Astrocyte (in vitro differentiated cells and primary cell): ENCODE data around the gene TM2D3. TPM values are rescaled to one million over a fixed set of nuclear protein-coding genes. Genes with fewer than 3 reads are reported as not detected.
A peak's percentile ranks its signal among the peaks of the same experiment; 100 is the strongest.

Source experiments
- DNase-seq: peaks from one replicate; pipeline ENCODE4 v3.0.0-alpha.2; 2010; ENCODE audit warnings: low read depth
- FAIRE-seq: peaks from 2 replicates; lab custom pipeline; 2011; peaks lifted over from hg19 to GRCh38; lab: Jason Lieb, UNC
- H2AFZ ChIP-seq: 2 replicates; pipeline ENCODE4 v1.6.0; 2012; ENCODE audit warnings: low read depth, low read length, inconsistent platforms
- H3K27ac ChIP-seq: 2 replicates; pipeline ENCODE4 v1.5.1; 2011; ENCODE audit warnings: low read depth, low read length, inconsistent platforms
- H3K27me3 ChIP-seq: 2 replicates; pipeline ENCODE4 v1.6.0; 2011; ENCODE audit warnings: low read length, inconsistent platforms; ENCODE audit not compliant: insufficient read depth
- H3K36me3 ChIP-seq: 2 replicates; pipeline ENCODE4 v1.5.1; 2011; ENCODE audit warnings: low read length, inconsistent platforms; ENCODE audit not compliant: insufficient read depth
- H3K4me1 ChIP-seq: 2 replicates; pipeline ENCODE4 v1.5.1; 2011; ENCODE audit warnings: low read length, inconsistent platforms; ENCODE audit not compliant: insufficient read depth
- H3K4me2 ChIP-seq: 2 replicates; pipeline ENCODE4 v1.6.0; 2012; ENCODE audit warnings: low read length, inconsistent platforms
- H3K4me3 ChIP-seq: 2 replicates; pipeline ENCODE4 v1.5.1; 2011; ENCODE audit warnings: low read depth, mild to moderate bottlenecking, low read length, inconsistent platforms; ENCODE audit not compliant: insufficient read depth
- H3K79me2 ChIP-seq: 2 replicates; pipeline ENCODE4 v1.6.0; 2012; ENCODE audit warnings: mild to moderate bottlenecking, low read length, inconsistent platforms; ENCODE audit not compliant: insufficient read depth
- H3K9ac ChIP-seq: 2 replicates; pipeline ENCODE4 v1.6.0; 2012; ENCODE audit warnings: mild to moderate bottlenecking, low read length, inconsistent platforms
- H3K9me3 ChIP-seq: 2 replicates; pipeline ENCODE4 v1.5.1; 2012; ENCODE audit warnings: low read depth, mild to moderate bottlenecking, low read length, inconsistent platforms; ENCODE audit not compliant: insufficient read depth
- H4K20me1 ChIP-seq: 2 replicates; pipeline ENCODE4 v1.6.0; 2012; ENCODE audit warnings: low read length, inconsistent platforms; ENCODE audit not compliant: insufficient read depth
- H3K27ac Mint-ChIP-seq: one replicate; pipeline ENCODE4 v1.8.0; 2021; ENCODE audit warnings: mild to moderate bottlenecking, mixed read lengths; ENCODE audit not compliant: unreplicated experiment
- H3K27me3 Mint-ChIP-seq: one replicate; pipeline ENCODE4 v1.8.0; 2021; ENCODE audit warnings: low read depth, mixed read lengths; ENCODE audit not compliant: unreplicated experiment
- H3K36me3 Mint-ChIP-seq: one replicate; pipeline ENCODE4 v1.8.0; 2021; ENCODE audit warnings: low read depth, mixed read lengths; ENCODE audit not compliant: unreplicated experiment
- H3K4me1 Mint-ChIP-seq: one replicate; pipeline ENCODE4 v1.8.0; 2021; ENCODE audit warnings: low read depth, mixed read lengths; ENCODE audit not compliant: unreplicated experiment
- H3K4me3 Mint-ChIP-seq: one replicate; pipeline ENCODE4 v1.8.0; 2021; ENCODE audit warnings: mild to moderate bottlenecking, moderate library complexity, mixed read lengths; ENCODE audit not compliant: unreplicated experiment
- H3K9me3 Mint-ChIP-seq: one replicate; pipeline ENCODE4 v1.8.0; 2021; ENCODE audit warnings: mild to moderate bottlenecking, mixed read lengths; ENCODE audit not compliant: unreplicated experiment
- EZH2 ChIP-seq: IDR thresholded peaks from 2 replicates; pipeline ENCODE4 v1.6.1; 2012; ENCODE audit warnings: mild to moderate bottlenecking, low read length, inconsistent platforms; ENCODE audit not compliant: insufficient read depth
- total RNA-seq: library from RNA; stranded (reverse); gene quantifications from 2 replicates; pipeline ENCODE4 v1.2.1, GENCODE V29; 2021
- TF ChIP-seq, protein P1 (sequence below): IDR thresholded peaks from 2 replicates; pipeline ENCODE4 v1.5.1; 2011; ENCODE audit warnings: low read depth, mild to moderate bottlenecking, inconsistent platforms, low read length, moderate library complexity; ENCODE audit not compliant: insufficient read depth

Gene TM2D3
- total RNA-seq, 1 donor from 2014 or later, result 28.1 TPM

- FAIRE-seq (no peak), DNase-seq (no peak)
- Mint-ChIP-seq H3K4me3 (no peak overlapping the region), H3K4me1 (peaks cover 9% of the 10 kb centered on the region), H3K27ac (peak overlapping the region; percentile 70), H3K36me3 (no peaks in the 10 kb centered on the region), H3K27me3 (peaks cover 34% of the 10 kb centered on the region), H3K9me3 (no peaks in the 10 kb centered on the region)
- Histone ChIP-seq H3K79me2 (no peaks in the 10 kb centered on the region), H3K9me3 (no peaks in the 10 kb centered on the region), H3K36me3 (no peaks in the 10 kb centered on the region), H3K4me2 (peak overlapping the region; percentile 85), H3K27ac (no peak overlapping the region), H3K27me3 (peaks cover 2% of the 10 kb centered on the region), H2AFZ (peak overlapping the region; percentile 38), H3K4me3 (no peak overlapping the region), H3K4me1 (peaks cover 12% of the 10 kb centered on the region), H4K20me1 (no peaks in the 10 kb centered on the region), H3K9ac (no peak overlapping the region)
- TF ChIP-seq, protein P1, sequence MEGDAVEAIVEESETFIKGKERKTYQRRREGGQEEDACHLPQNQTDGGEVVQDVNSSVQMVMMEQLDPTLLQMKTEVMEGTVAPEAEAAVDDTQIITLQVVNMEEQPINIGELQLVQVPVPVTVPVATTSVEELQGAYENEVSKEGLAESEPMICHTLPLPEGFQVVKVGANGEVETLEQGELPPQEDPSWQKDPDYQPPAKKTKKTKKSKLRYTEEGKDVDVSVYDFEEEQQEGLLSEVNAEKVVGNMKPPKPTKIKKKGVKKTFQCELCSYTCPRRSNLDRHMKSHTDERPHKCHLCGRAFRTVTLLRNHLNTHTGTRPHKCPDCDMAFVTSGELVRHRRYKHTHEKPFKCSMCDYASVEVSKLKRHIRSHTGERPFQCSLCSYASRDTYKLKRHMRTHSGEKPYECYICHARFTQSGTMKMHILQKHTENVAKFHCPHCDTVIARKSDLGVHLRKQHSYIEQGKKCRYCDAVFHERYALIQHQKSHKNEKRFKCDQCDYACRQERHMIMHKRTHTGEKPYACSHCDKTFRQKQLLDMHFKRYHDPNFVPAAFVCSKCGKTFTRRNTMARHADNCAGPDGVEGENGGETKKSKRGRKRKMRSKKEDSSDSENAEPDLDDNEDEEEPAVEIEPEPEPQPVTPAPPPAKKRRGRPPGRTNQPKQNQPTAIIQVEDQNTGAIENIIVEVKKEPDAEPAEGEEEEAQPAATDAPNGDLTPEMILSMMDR, result no peak
- TF ChIP-seq EZH2, result no peak
Measured at GRCh38 chr15:101615414-101615985, 36.7 kb downstream of the TM2D3 start.

- no peak for TF ChIP-seq EZH2
- TF ChIP-seq, protein P1, result no peak
- Mint-ChIP-seq H3K9me3 (no peaks in the 10 kb centered on the region), H3K36me3 (no peaks in the 10 kb centered on the region), H3K4me1 (peaks cover 9% of the 10 kb centered on the region), H3K27me3 (peaks cover 34% of the 10 kb centered on the region), H3K4me3 (no peak overlapping the region), H3K27ac (no peak overlapping the region)
- peaks cover 2% of the 10 kb centered on the region for H3K27me3 ChIP-seq
- no peak for FAIRE-seq
- H3K9me3 ChIP-seq, result no peaks in the 10 kb centered on the region
- H3K27ac ChIP-seq, result no peak overlapping the region
- H2AFZ ChIP-seq, result no peak overlapping the region
- H3K79me2 ChIP-seq, result no peaks in the 10 kb centered on the region
- H3K4me3 ChIP-seq, result no peak overlapping the region
- H3K36me3 ChIP-seq, result no peaks in the 10 kb centered on the region
- H4K20me1 ChIP-seq, result no peaks in the 10 kb centered on the region
- DNase-seq, result no peak
- H3K9ac ChIP-seq, result no peak overlapping the region
- no peak overlapping the region for H3K4me2 ChIP-seq
- H3K4me1 ChIP-seq, result peaks cover 12% of the 10 kb centered on the region
Measured at GRCh38 chr15:101614761-101615160, 37.4 kb downstream of the TM2D3 start.

GRCh38 chr15:101614001-101614585 lies 38.1 kb downstream of the TM2D3 start:
- Histone ChIP-seq H3K27me3 (peaks cover 2% of the 10 kb centered on the region), H3K9ac (no peak overlapping the region), H3K4me3 (no peak overlapping the region), H3K9me3 (no peaks in the 10 kb centered on the region), H2AFZ (no peak overlapping the region), H3K4me2 (no peak overlapping the region), H3K27ac (no peak overlapping the region), H4K20me1 (no peaks in the 10 kb centered on the region), H3K4me1 (peaks cover 12% of the 10 kb centered on the region), H3K36me3 (no peaks in the 10 kb centered on the region), H3K79me2 (no peaks in the 10 kb centered on the region)
- no peak overlapping the region for H3K27ac Mint-ChIP-seq
- H3K9me3 Mint-ChIP-seq, result no peaks in the 10 kb centered on the region
- H3K4me3 Mint-ChIP-seq, result no peak overlapping the region
- peaks cover 9% of the 10 kb centered on the region for H3K4me1 Mint-ChIP-seq
- H3K27me3 Mint-ChIP-seq, result peaks cover 34% of the 10 kb centered on the region
- TF ChIP-seq EZH2, result no peak
- TF ChIP-seq, protein P1, result no peak
- no peaks in the 10 kb centered on the region for H3K36me3 Mint-ChIP-seq
- FAIRE-seq, result no peak
- DNase-seq, result no peak
